NB4 (cell line): ENCODE measurements around the gene TCF25.
"Not testable (repeated sequence)": the region's sequence is repeated elsewhere in the genome, so short reads cannot be mapped to it uniquely, and the experiment has no call there.

Experiments
- DNase-seq: peaks from one replicate; pipeline ENCODE4 v3.0.0; 2010; ENCODE audit warnings: low read depth
- H3K4me3 ChIP-seq: one replicate; pipeline ENCODE4 v1.5.1; 2011; ENCODE audit warnings: mild to moderate bottlenecking, low read depth, low read length, moderate library complexity
- MAX ChIP-seq: IDR thresholded peaks from 2 replicates; pipeline ENCODE4 v1.6.1; 2011; ENCODE audit warnings: low read depth, low read length
- MYC ChIP-seq: IDR thresholded peaks from 2 replicates; pipeline ENCODE4 v1.6.1; 2011; ENCODE audit warnings: low read depth, low read length
- POLR2A ChIP-seq: IDR thresholded peaks from 2 replicates; pipeline ENCODE4 v1.6.1; 2011; ENCODE audit warnings: mild to moderate bottlenecking; ENCODE audit not compliant: insufficient read length; ENCODE audit errors: extremely low read depth
- TF ChIP-seq, protein P1 (sequence below): IDR thresholded peaks from one replicate; pipeline ENCODE4 v1.5.1; 2012; ENCODE audit warnings: low read depth, low read length

Gene TCF25

DNA sequence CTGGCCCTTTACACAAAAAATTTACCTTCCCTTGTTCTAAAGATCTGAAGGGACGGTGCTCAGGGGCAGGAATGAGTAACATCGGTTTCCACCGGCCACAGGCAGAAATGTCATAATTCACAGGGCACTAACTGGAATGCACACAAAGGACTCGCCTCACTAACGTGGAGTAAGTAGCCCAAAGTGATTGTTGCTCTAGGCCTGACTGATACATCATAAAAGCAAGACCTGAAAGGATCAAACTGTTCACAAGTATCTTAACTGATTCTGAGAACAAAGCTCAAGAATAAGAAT is 8.9 kb upstream of the TCF25 start:
- H3K4me3 ChIP-seq = no peak overlapping the region
- no peak for DNase-seq
- TF ChIP-seq POLR2A (no peak), MYC (no peak), MAX (no peak)
- TF ChIP-seq, protein P1, sequence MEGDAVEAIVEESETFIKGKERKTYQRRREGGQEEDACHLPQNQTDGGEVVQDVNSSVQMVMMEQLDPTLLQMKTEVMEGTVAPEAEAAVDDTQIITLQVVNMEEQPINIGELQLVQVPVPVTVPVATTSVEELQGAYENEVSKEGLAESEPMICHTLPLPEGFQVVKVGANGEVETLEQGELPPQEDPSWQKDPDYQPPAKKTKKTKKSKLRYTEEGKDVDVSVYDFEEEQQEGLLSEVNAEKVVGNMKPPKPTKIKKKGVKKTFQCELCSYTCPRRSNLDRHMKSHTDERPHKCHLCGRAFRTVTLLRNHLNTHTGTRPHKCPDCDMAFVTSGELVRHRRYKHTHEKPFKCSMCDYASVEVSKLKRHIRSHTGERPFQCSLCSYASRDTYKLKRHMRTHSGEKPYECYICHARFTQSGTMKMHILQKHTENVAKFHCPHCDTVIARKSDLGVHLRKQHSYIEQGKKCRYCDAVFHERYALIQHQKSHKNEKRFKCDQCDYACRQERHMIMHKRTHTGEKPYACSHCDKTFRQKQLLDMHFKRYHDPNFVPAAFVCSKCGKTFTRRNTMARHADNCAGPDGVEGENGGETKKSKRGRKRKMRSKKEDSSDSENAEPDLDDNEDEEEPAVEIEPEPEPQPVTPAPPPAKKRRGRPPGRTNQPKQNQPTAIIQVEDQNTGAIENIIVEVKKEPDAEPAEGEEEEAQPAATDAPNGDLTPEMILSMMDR = no peak

- DNase-seq = no peak
- H3K4me3 ChIP-seq = no peak overlapping the region
- no peak for TF ChIP-seq MYC
- TF ChIP-seq, protein P1 = no peak
- TF ChIP-seq MAX = no peak
- TF ChIP-seq POLR2A = no peak
Measured at GRCh38 chr16:89867918-89868317, 5.5 kb upstream of the TCF25 start.

GRCh38 chr16:89869911-89870310 is 3.5 kb upstream of the TCF25 start:
- TF ChIP-seq MAX (no peak), MYC (no peak), POLR2A (no peak)
- TF ChIP-seq, protein P1 = no peak
- DNase-seq = no peak

DNA sequence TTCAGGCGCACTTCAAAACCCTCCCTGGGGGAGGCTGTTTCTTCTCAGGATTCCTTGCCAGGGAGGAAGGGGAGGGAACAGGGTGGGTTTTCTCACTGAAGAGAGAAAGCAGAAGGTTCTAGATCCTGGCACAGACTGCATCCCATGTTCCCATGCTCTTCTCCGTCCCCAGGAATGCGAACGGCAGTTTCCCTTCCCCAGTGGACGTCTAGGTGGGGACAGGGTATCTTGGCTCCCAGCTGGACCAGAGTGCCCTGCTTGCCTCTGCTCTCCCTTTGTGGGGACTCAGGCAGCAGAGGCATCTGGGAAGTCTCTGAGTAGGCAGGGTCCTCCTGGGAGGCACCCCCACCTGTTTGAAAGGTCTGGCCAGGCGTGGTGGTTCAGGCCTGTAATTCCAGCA is 3.0 kb upstream of the TCF25 start:
- TF ChIP-seq POLR2A (no peak), MYC (no peak), MAX (no peak)
- TF ChIP-seq, protein P1 = no peak
- DNase-seq = no peak

More at GRCh38 chr16:89869911-89870310, 3.5 kb upstream of the TCF25 start:
- H3K4me3 ChIP-seq = no peak overlapping the region

DNA sequence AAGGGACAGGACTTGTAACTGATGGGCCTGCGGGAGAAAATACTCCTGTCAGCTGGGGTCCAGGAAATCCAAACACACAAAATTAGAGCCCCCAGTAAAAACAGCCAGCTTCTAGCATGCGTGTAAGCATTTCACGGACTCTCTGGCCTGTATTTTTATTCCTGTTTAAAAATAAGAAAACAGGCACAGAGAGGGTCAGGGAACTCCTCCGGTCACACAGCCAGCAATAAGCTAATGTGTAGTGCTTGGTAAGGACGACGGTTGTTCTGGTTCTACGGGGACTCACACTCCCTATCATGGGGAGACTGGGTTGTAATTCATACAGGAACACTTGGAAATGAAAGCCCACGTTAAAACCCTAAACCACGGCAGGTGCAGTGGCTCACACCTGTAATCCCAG is 1.5 kb upstream of the TCF25 start:
- TF ChIP-seq POLR2A (no peak), MAX (no peak), MYC (no peak)
- TF ChIP-seq, protein P1 = no peak
- DNase-seq = no peak
- H3K4me3 ChIP-seq = no peak overlapping the region

More for the DNA sequence above, 3.0 kb upstream of the TCF25 start:
- H3K4me3 ChIP-seq = no peak overlapping the region

GRCh38 chr16:89873972-89874689 is 739 bp downstream of the TCF25 start:
- H3K4me3 ChIP-seq = peak overlapping the region; percentile 91
- DNase-seq = peak; percentile 96
- TF ChIP-seq, protein P1 = no peak
- TF ChIP-seq MAX (peak; percentile 97), POLR2A (no peak), MYC (peak; percentile 95)

GRCh38 chr16:89879123-89879522 is 5.7 kb downstream of the TCF25 start:
- DNase-seq, H3K4me3 ChIP-seq: not testable (repeated sequence)
